Subcutaneous adipose tissue (tissue), 4 donors: ENCODE measurements around the gene ITK. TPM values are rescaled to one million over a fixed set of nuclear protein-coding genes. Genes with fewer than 3 reads are reported as not detected.

Experiments
- CTCF ChIP-seq: fragments of 450-650 bp; IDR thresholded peaks from one replicate; pipeline ENCODE4 v1.5.1; 2016; ENCODE audit warnings: low read depth, mild to moderate bottlenecking, control low read depth, antibody characterized with exemption, moderate library complexity
- total RNA-seq, 4 donors: library from RNA; depleted of rRNA; stranded (reverse); fragments of >200 nt; gene quantifications; one replicate each; pipeline ENCODE4 v1.1.0, GENCODE V29; 2016

ITK gene
- total RNA-seq, 4 donors from 2014 or later = 2.8 to 8.8 (median 5.3) TPM

- no peak for TF ChIP-seq CTCF
These were observed 88.6 kb downstream of the ITK start for GRCh38 chr5:157269165-157269671.

GRCh38 chr5:157269761-157270272 lies 89.2 kb downstream of the ITK start:
- TF ChIP-seq CTCF = no peak

- TF ChIP-seq CTCF = no peak
These were observed 90.1 kb downstream of the ITK start for GRCh38 chr5:157270771-157271170.

- TF ChIP-seq CTCF = no peak
These were observed 91.2 kb downstream of the ITK start for GRCh38 chr5:157271740-157272271.

- no peak for TF ChIP-seq CTCF
These were observed 92.5 kb downstream of the ITK start for GRCh38 chr5:157273131-157273556.

GRCh38 chr5:157275403-157275802 lies 94.8 kb downstream of the ITK start:
- no peak for TF ChIP-seq CTCF

GRCh38 chr5:157278319-157279037 lies 97.8 kb downstream of the ITK start:
- no peak for TF ChIP-seq CTCF
